CD4-positive, alpha-beta T cell treated with Interferon alpha-2 for 1 hour (primary cell): ENCODE measurements around the gene SH3D19.
"Not testable (repeated sequence)": the region's sequence is repeated elsewhere in the genome, so short reads cannot be mapped to it uniquely, and the experiment has no call there.

Experiments
- DNase-seq, 2 donors: peaks; one replicate each; pipeline ENCODE4 v3.0.0-alpha.2; 2020 to 2022

SH3D19 gene

DNA sequence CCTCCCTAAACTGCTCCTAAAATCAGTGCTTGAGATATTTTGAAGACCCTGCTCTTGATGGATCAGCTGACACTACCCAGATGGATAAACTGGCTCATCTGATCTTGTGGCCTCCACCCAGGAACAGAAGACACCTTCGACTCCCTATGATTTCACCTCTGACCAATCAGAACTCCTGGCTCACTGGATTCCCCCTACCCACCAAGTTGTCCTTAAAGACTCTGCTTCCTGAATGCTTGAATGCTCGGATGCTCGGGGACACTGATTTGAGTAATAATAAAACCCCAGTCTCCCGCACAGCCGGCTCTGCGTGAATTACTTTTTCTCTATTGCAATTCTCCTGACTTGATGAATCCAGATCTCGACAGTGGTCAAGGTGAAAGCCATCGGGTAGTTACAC, 237.9 kb downstream of the SH3D19 start:
- no peak for DNase-seq

DNA sequence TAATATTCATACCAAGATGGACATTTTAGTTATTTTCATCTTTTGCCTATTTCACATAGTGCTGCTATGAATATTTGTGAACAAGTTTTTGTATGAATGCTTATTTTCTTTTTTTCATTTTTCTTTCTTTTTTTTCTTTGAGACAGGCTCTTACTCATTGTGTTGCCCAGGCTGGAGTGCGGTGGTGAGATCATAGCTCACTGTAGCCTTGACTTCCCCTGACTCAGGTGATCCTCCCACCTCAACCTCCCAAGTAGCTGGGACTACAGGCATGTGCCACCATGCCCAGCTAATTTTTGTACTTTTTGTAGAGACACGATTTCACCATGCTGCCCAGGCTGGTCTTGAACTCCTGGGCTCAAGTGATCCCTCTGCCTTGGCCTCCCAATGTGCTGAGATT, 247.4 kb downstream of the SH3D19 start:
- not testable (repeated sequence) for DNase-seq

DNA sequence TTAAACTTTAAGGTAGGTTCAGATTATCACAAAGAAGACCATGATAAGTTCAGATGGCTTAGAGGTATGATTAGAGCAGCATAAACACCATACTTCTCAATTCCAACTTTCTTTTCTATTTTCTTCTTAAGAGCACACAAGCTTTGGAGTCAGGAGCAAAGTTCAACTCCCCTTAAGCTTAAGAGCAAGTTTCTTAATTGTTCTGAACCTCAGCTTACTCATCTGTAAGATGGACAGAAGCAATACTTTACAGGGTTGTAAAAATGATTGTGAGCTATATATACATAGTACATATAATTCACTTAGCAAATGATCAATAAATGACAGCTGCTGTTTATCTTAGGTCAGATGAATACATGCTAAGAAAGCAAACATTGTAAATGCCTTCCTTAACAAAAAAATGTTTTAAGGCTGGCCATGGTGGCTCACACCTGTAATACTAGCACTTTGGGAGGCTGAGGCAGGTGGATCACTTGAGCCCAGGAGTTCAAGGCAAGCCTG, 250.9 kb downstream of the SH3D19 start:
- no peak for DNase-seq
